HepG2 (cell line): Measurements from ENCODE around the gene UBE2B. TPM values are rescaled to one million over a fixed set of nuclear protein-coding genes. Genes with fewer than 3 reads are reported as not detected.

Experiments used
- ATAC-seq: fragments of 200-7000 bp; cut with Tn5 transposase; 3 replicates; pipeline ENCODE4 v1.9.1; 2020; ENCODE audit warnings: mild to moderate bottlenecking, moderate library complexity
- BruUV-seq: library from RNA; stranded (reverse); fragments of 400-500 nt; replicated peaks from 2 replicates; lab custom pipeline; 2021; lab: Mats Ljungman, UMichigan
- CTCF ChIA-PET: fragments of 300-600 bp; formaldehyde crosslinking; extraction: SDS; loops from one replicate; lab custom pipeline; 2021; ENCODE audit warnings: low total read pairs, inconsistent platforms, low intra/inter-chr PET ratio; lab: Yijun Ruan, JAX
- POLR2A ChIA-PET: fragments of 350-600 bp; sonication (Branson Sonifier 250); formaldehyde crosslinking; loops from one replicate; lab custom pipeline; 2020; ENCODE audit warnings: antibody characterized with exemption, inconsistent platforms; lab: Yijun Ruan, JAX
- DNase-seq: peaks from one replicate; pipeline ENCODE4 v3.0.0-alpha.2; 2015; ENCODE audit warnings: low spot score
- FAIRE-seq: peaks from 3 replicates; lab custom pipeline; 2011; peaks lifted over from hg19 to GRCh38; lab: Jason Lieb, UNC
- H2AFZ ChIP-seq: one replicate; pipeline ENCODE4 v1.6.1; 2011; ENCODE audit warnings: low read length, inconsistent platforms
- H3K27ac ChIP-seq: fragments of 300-600 bp; 3 replicates; pipeline ENCODE4 v1.8.0; 2011; ENCODE audit warnings: mixed run types, mild to moderate bottlenecking, mixed read lengths, low read length, inconsistent platforms; ENCODE audit not compliant: insufficient read depth; ENCODE audit errors: extremely low read length
- H3K27me3 ChIP-seq, 2 experiments: fragments of 200-600 bp in 1 of 2; 2 replicates in 1 of 2; 3 replicates in 1 of 2; pipeline versions ENCODE4 v1.6.0 to v1.8.0; 2011; ENCODE audit warnings: low read length in 2 of 2, mild to moderate bottlenecking in 2 of 2, moderate library complexity in 2 of 2, inconsistent platforms in 1 of 2; ENCODE audit not compliant: insufficient read depth in 2 of 2, control insufficient read depth in 1 of 2
- H3K36me3 ChIP-seq, 2 experiments: fragments of 200-600 bp in 1 of 2; replicated peaks in 1 of 2; 2 replicates in 1 of 2; 3 replicates in 1 of 2; pipeline versions ENCODE4 v1.5.1 to v1.8.0; 2011; ENCODE audit warnings: low read length in 2 of 2, inconsistent platforms in 1 of 2; ENCODE audit not compliant: insufficient read depth in 2 of 2, control insufficient read depth in 1 of 2
- H3K4me1 ChIP-seq: 2 replicates; pipeline ENCODE4 v1.5.1; 2012; ENCODE audit warnings: low read length, inconsistent platforms; ENCODE audit not compliant: insufficient read depth
- H3K4me2 ChIP-seq: 2 replicates; pipeline ENCODE4 v1.6.0; 2011; ENCODE audit warnings: low read depth, low read length, inconsistent platforms
- H3K4me3 ChIP-seq, 3 experiments: fragments of 200-600 bp in 1 of 3; sonication (generic), shearing (Covaris generic) in 1 of 3; replicated peaks in 1 of 3; 2 replicates each; pipeline ENCODE4 v1.5.1; 2011 to 2016; ENCODE audit warnings: low read length in 3 of 3, inconsistent platforms in 2 of 3, low read depth in 2 of 3, mild to moderate bottlenecking in 2 of 3, control low read depth in 1 of 3, mixed read lengths in 1 of 3; ENCODE audit not compliant: insufficient read depth in 1 of 3
- H3K79me2 ChIP-seq: one replicate; pipeline ENCODE4 v1.6.1; 2011; ENCODE audit warnings: low read length, inconsistent platforms; ENCODE audit not compliant: insufficient read depth
- H3K9ac ChIP-seq: 2 replicates; pipeline ENCODE4 v1.6.0; 2011; ENCODE audit warnings: mild to moderate bottlenecking, low read depth, low read length, inconsistent platforms; ENCODE audit not compliant: insufficient read depth
- H3K9me3 ChIP-seq: 2 replicates; pipeline ENCODE4 v1.5.1; 2012; ENCODE audit warnings: mild to moderate bottlenecking, low read length
- H4K20me1 ChIP-seq: 2 replicates; pipeline ENCODE4 v1.6.0; 2011; ENCODE audit warnings: inconsistent platforms, mild to moderate bottlenecking, low read length, moderate library complexity; ENCODE audit not compliant: insufficient read depth
- ARHGAP35 ChIP-seq: sonication (generic); formaldehyde crosslinking; IDR thresholded peaks from 2 replicates; pipeline ENCODE4 v1.9.0; 2022; ENCODE audit warnings: mild to moderate bottlenecking, inconsistent platforms, moderate library complexity, missing genetic modification reagents, borderline replicate concordance
- ATRX ChIP-seq: sonication (generic); formaldehyde crosslinking; IDR thresholded peaks from 2 replicates; pipeline ENCODE4 v1.4.0; 2020; ENCODE audit warnings: missing genetic modification reagents, borderline replicate concordance
- FOSL2 ChIP-seq: sonication (generic); formaldehyde crosslinking; IDR thresholded peaks from 2 replicates; pipeline ENCODE4 v1.4.0; 2020; ENCODE audit warnings: missing genetic modification reagents
- IKZF1 ChIP-seq: fragments of 450-650 bp; IDR thresholded peaks from 2 replicates; pipeline ENCODE4 v1.7.1; 2016
- RARG ChIP-seq: sonication (generic); formaldehyde crosslinking; IDR thresholded peaks from 2 replicates; pipeline ENCODE4 v1.4.0; 2020; ENCODE audit warnings: low read depth, mild to moderate bottlenecking, missing genetic modification reagents
- RFX1 ChIP-seq: fragments of 450-650 bp; IDR thresholded peaks from 2 replicates; pipeline ENCODE4 v1.6.1; 2017
- SNAPC2 ChIP-seq: sonication (generic); formaldehyde crosslinking; IDR thresholded peaks from 2 replicates; pipeline ENCODE4 v1.8.1; 2022; ENCODE audit warnings: mild to moderate bottlenecking, missing genetic modification reagents
- ZEB1 ChIP-seq: IDR thresholded peaks from 2 replicates; pipeline ENCODE4 v1.6.1; 2012; ENCODE audit warnings: mild to moderate bottlenecking, low read depth, inconsistent platforms; ENCODE audit not compliant: insufficient replicate concordance
- ZNF20 ChIP-seq: sonication (generic); formaldehyde crosslinking; IDR thresholded peaks from 2 replicates; pipeline ENCODE4 v1.4.0; 2020; ENCODE audit warnings: mild to moderate bottlenecking, moderate library complexity, missing genetic modification reagents
- ZNF263 ChIP-seq: sonication (generic); formaldehyde crosslinking; IDR thresholded peaks from 2 replicates; pipeline ENCODE4 v1.4.0; 2020; ENCODE audit warnings: missing genetic modification reagents
- ZNF292 ChIP-seq: sonication (generic); formaldehyde crosslinking; IDR thresholded peaks from 2 replicates; pipeline ENCODE4 v1.8.1; 2022; ENCODE audit warnings: mild to moderate bottlenecking, low read depth, missing genetic modification reagents, borderline replicate concordance
- WGBS: methylation state at CpG from one replicate; pipeline ENCODE4 v1.1.6; 2017; ENCODE audit warnings: low lambda C conversion rate; 5-methylcytosine and 5-hydroxymethylcytosine counted together
- in situ Hi-C: cut with HindIII; loops from 2 replicates; pipeline ENCODE4 v1.10.0; 2017; ENCODE audit warnings: low pct_unique_long_range_greater_than_20kb; ENCODE audit not compliant: extremely low pct_ligation_motif_present
- intact Hi-C: fragments of 100-400 bp; cut with micrococcal nuclease; formaldehyde crosslinking; loops from one replicate; pipeline ENCODE4 v1.10.0; 2022; ENCODE audit not compliant: unreplicated experiment
- polyA plus RNA-seq, 8 experiments: library from polyadenylated mRNA; depleted of rRNA in 3 of 8; stranded (reverse) in 7 of 8; unstranded in 1 of 8; fragments of >200 nt; fragmentation: Illumina TruSeq in 4 of 8; extraction: Trizol in 4 of 8; gene quantifications; 2 replicates each; pipeline versions ENCODE4 v1.2.1 to v1.2.3, GENCODE V29; 2011 to 2016; ENCODE audit warnings: low read depth in 4 of 8, missing spikeins in 1 of 8, mixed read lengths in 1 of 8; ENCODE audit not compliant: insufficient read depth in 1 of 8
- total RNA-seq, 5 experiments: library from RNA; depleted of rRNA; stranded (reverse); fragments of >200 nt; fragmentation: Illumina TruSeq; extraction: Trizol; gene quantifications; 2 replicates each; pipeline ENCODE4 v1.2.3, GENCODE V29; 2016; ENCODE audit warnings: low read depth in 1 of 5
- TF ChIP-seq, protein P1 (sequence below): sonication (generic); formaldehyde crosslinking; IDR thresholded peaks from 2 replicates; pipeline ENCODE4 v1.5.1; 2020; ENCODE audit warnings: missing genetic modification reagents, mild to moderate bottlenecking, borderline replicate concordance
- TF ChIP-seq, protein P2 (sequence below): sonication (generic); formaldehyde crosslinking; IDR thresholded peaks from 2 replicates; pipeline ENCODE4 v1.4.0; 2020; ENCODE audit warnings: mild to moderate bottlenecking, missing genetic modification reagents
- TF ChIP-seq, protein P3 (sequence below): sonication (generic); formaldehyde crosslinking; IDR thresholded peaks from 2 replicates; pipeline ENCODE4 v1.4.0; 2020; ENCODE audit warnings: missing genetic modification reagents
- TF ChIP-seq, protein P4 (sequence below): sonication (generic); formaldehyde crosslinking; IDR thresholded peaks from 2 replicates; pipeline ENCODE4 v1.4.0; 2020; ENCODE audit warnings: missing genetic modification reagents, borderline replicate concordance

The UBE2B gene
- total and polyA plus RNA-seq, 2 of the 13 experiments (the other 11 are each of a cell fraction or from before 2014, with no cell fraction given) = 25.2 to 56.0 TPM

DNA sequence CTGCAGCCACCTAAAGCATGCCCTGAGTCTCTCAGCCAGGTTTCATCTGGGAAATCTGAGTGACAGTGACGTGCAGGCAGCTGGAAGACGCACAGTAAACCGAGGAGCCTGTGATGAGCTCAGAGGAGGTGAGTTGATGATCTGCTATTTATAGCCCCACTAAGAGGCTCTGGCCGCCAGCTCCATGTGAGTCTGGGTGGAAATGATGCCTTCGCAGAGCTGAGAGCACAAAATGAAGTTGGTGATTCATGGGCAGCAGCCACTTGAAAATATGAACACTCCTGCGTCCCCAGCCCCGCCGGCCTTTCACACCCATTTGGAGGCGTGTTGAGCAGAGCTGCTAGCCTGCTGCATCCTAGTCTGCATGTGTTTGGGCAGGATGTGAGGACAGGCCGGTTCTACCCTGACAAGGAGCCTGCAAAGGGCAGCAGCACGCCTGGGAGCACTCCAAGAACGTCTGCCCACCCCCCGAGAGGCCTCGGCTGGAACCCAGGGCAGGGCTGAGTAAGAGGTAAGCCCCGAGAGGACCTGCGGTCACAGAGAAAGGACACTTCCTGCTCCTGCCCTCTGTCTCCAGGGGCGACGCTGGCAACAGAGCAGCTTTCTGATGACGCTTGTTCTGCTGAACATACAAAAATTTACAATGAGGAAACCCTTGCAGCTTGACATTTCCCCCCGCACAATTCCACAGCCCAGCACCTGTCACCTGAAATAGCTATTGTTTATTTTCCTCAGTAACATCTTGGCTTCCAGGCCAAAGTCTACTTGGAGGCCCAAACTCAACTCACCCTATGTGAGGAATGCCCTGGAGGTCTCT lies 65.4 kb downstream of the UBE2B start:
- 1% methylated on average over 9 of the region's 20 CpGs for WGBS
- TF ChIP-seq, protein P1, sequence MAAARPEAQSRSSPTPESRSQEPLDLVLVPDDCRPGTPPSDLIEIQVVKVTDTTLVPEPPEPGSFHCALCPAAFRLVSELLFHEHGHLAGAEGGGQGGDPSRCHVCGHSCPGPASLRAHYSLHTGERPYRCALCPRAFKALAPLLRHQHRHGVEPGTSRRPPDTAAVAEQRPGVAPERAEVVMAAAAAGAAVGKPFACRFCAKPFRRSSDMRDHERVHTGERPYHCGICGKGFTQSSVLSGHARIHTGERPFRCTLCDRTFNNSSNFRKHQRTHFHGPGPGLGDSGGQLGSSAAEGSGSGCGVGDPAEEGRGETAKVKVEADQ (CRISPR knock-in tag) = no peak
- TF ChIP-seq, protein P2, sequence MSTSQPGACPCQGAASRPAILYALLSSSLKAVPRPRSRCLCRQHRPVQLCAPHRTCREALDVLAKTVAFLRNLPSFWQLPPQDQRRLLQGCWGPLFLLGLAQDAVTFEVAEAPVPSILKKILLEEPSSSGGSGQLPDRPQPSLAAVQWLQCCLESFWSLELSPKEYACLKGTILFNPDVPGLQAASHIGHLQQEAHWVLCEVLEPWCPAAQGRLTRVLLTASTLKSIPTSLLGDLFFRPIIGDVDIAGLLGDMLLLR (CRISPR knock-in tag) = no peak
- no peak for TF ChIP-seq IKZF1
- TF ChIP-seq RFX1 = peak; percentile 78
- no peak for TF ChIP-seq ARHGAP35
- TF ChIP-seq FOSL2 (CRISPR knock-in tag) = no peak; the same call in 1 of the 2 replicates
- peak; percentile 49; the same call in 1 of the 2 replicates for TF ChIP-seq ZNF292 (CRISPR knock-in tag)
- TF ChIP-seq, protein P3, sequence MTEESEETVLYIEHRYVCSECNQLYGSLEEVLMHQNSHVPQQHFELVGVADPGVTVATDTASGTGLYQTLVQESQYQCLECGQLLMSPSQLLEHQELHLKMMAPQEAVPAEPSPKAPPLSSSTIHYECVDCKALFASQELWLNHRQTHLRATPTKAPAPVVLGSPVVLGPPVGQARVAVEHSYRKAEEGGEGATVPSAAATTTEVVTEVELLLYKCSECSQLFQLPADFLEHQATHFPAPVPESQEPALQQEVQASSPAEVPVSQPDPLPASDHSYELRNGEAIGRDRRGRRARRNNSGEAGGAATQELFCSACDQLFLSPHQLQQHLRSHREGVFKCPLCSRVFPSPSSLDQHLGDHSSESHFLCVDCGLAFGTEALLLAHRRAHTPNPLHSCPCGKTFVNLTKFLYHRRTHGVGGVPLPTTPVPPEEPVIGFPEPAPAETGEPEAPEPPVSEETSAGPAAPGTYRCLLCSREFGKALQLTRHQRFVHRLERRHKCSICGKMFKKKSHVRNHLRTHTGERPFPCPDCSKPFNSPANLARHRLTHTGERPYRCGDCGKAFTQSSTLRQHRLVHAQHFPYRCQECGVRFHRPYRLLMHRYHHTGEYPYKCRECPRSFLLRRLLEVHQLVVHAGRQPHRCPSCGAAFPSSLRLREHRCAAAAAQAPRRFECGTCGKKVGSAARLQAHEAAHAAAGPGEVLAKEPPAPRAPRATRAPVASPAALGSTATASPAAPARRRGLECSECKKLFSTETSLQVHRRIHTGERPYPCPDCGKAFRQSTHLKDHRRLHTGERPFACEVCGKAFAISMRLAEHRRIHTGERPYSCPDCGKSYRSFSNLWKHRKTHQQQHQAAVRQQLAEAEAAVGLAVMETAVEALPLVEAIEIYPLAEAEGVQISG (CRISPR knock-in tag) = 0 out of 2 replicates have a peak, but pooled peaks have one; percentile 12
- no peak for TF ChIP-seq ATRX (CRISPR knock-in tag)
- TF ChIP-seq SNAPC2 (CRISPR knock-in tag) = peak; percentile 98
- TF ChIP-seq ZNF20 (CRISPR knock-in tag) = no peak
- TF ChIP-seq RARG (CRISPR knock-in tag) = no peak
- peak; percentile 72 for TF ChIP-seq ZEB1
- TF ChIP-seq ZNF263 (CRISPR knock-in tag) = peak; percentile 72
- TF ChIP-seq, protein P4, sequence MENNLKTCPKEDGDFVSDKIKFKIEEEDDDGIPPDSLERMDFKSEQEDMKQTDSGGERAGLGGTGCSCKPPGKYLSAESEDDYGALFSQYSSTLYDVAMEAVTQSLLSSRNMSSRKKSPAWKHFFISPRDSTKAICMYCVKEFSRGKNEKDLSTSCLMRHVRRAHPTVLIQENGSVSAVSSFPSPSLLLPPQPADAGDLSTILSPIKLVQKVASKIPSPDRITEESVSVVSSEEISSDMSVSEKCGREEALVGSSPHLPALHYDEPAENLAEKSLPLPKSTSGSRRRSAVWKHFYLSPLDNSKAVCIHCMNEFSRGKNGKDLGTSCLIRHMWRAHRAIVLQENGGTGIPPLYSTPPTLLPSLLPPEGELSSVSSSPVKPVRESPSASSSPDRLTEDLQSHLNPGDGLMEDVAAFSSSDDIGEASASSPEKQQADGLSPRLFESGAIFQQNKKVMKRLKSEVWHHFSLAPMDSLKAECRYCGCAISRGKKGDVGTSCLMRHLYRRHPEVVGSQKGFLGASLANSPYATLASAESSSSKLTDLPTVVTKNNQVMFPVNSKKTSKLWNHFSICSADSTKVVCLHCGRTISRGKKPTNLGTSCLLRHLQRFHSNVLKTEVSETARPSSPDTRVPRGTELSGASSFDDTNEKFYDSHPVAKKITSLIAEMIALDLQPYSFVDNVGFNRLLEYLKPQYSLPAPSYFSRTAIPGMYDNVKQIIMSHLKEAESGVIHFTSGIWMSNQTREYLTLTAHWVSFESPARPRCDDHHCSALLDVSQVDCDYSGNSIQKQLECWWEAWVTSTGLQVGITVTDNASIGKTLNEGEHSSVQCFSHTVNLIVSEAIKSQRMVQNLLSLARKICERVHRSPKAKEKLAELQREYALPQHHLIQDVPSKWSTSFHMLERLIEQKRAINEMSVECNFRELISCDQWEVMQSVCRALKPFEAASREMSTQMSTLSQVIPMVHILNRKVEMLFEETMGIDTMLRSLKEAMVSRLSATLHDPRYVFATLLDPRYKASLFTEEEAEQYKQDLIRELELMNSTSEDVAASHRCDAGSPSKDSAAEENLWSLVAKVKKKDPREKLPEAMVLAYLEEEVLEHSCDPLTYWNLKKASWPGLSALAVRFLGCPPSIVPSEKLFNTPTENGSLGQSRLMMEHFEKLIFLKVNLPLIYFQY (CRISPR knock-in tag) = no peak

More for the DNA sequence above, 65.4 kb downstream of the UBE2B start:
- intact Hi-C loops = loop anchor here (2.0 kb wide), 1 partner anchor 88 kb away; the partner anchor contains the start of gene JADE2
- no TSS peak for BruUV-seq
- H3K4me3 ChIP-seq = peak overlapping the region; percentile 45 to 72 (median 46)
- no peaks in the 10 kb centered on the region for H3K79me2 ChIP-seq
- CTCF ChIA-PET = no interaction called here
- H3K27ac ChIP-seq = peak overlapping the region; percentile 47
- peaks cover 72% of the 10 kb centered on the region for H3K4me1 ChIP-seq
- peak; percentile 79 for ATAC-seq
- H3K36me3 ChIP-seq = no peaks in the 10 kb centered on the region
- H4K20me1 ChIP-seq = no peaks in the 10 kb centered on the region
- POLR2A ChIA-PET = interaction anchor here (1.0 to 2.9 kb wide), 9 partner anchors 9 to 90 kb away, joined by 4 to 31 read pairs (median 7); partner anchors contain the start of genes CDKN2AIPNL and UBE2B
- in situ Hi-C loops = no loop called here
- peak overlapping the region; percentile 57 for H3K9ac ChIP-seq
- H3K9me3 ChIP-seq = no peaks in the 10 kb centered on the region
- peak; percentile 64 for DNase-seq
- peak overlapping the region; percentile 96 for H3K4me2 ChIP-seq
- H3K27me3 ChIP-seq = peaks cover 2 to 11% of the 10 kb centered on the region in 2 experiments; a peak in 4 of 5 replicates
- FAIRE-seq = no peak
- H2AFZ ChIP-seq = peak overlapping the region; percentile 64
